NCI-H2081 treated with DMSO at 0.1 percent for 48 hours (cell line): ENCODE data around the gene STX18.

ENCODE experiments used
- DNase-seq: peaks from one replicate; lab custom pipeline; 2025; lab: John Stamatoyannopoulos, UW

The STX18 gene

GRCh38 chr4:4398430-4398829 lies 143.4 kb downstream of the STX18 start:
- no peak for DNase-seq

DNA sequence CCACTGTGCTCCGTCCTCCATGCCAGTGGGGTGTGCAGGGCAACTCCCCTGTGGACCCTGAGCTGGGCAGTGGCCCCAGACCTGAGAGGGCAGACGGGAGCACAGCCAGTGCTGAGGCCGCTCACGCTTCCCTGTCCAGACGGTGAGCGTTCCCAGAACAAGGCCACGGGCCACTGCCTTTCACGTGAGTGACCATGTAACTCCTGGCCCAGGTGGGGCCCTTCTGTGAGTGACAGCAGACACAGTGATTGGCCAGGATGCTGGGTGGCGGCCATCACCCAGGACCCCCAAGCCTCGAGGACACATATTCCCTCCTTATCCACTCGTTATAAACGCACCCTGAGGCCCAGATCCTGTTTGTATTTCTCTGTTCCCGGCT lies 144.4 kb downstream of the STX18 start:
- no peak for DNase-seq

- DNase-seq, result no peak
Measured at GRCh38 chr4:4396628-4397440, 145.0 kb downstream of the STX18 start.

DNA sequence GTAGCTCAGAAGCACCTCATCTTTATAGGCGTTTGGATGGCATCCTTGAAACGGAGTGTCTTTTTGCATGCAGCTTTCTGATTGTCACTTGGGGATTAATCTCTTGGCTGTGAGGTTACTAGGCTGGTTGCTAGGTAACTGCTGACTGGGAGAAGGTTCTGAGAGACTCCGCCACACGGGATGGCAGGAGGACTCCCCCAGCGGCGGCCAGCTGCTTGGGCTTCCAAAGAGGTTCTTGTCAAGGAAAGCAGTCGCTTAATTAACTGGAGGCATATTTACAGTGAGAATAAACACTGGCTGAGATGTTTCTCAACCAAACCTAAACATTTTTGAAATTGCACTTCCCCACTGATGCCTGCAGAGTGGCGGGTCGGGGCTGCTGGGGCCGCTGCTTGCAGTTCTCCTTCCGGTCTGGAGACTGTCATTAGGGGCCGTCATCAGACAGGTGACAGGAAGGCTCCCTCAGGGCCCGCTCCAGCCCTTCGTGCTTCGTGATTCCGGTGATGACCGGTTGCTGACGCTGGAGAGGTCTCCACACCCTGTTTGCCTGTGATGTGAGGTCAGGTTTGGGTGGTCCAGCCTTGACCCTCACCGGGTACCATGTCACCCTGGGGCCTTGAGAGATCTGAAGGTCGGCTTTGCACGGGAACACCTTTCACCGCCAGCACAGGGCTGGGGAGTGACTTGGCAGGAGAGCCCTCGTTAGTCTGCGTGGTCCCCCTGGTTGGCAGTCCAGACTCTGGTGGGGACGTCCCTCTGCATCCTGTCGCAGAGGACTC lies 145.8 kb downstream of the STX18 start:
- no peak for DNase-seq

GRCh38 chr4:4395371-4395770 lies 146.5 kb downstream of the STX18 start:
- no peak for DNase-seq

GRCh38 chr4:4394644-4395043 lies 147.2 kb downstream of the STX18 start:
- DNase-seq, result no peak

GRCh38 chr4:4392501-4393183 lies 149.2 kb downstream of the STX18 start:
- DNase-seq, result no peak

GRCh38 chr4:4391866-4392265 lies 150.0 kb downstream of the STX18 start:
- no peak for DNase-seq

- no peak for DNase-seq
Measured at GRCh38 chr4:4390515-4391240, 151.2 kb downstream of the STX18 start.

GRCh38 chr4:4390046-4390445 lies 151.8 kb downstream of the STX18 start:
- DNase-seq, result no peak

- DNase-seq, result no peak
Measured at GRCh38 chr4:4388836-4389575, 152.8 kb downstream of the STX18 start.

- DNase-seq, result no peak
Measured at GRCh38 chr4:4388311-4388790, 153.5 kb downstream of the STX18 start.

DNA sequence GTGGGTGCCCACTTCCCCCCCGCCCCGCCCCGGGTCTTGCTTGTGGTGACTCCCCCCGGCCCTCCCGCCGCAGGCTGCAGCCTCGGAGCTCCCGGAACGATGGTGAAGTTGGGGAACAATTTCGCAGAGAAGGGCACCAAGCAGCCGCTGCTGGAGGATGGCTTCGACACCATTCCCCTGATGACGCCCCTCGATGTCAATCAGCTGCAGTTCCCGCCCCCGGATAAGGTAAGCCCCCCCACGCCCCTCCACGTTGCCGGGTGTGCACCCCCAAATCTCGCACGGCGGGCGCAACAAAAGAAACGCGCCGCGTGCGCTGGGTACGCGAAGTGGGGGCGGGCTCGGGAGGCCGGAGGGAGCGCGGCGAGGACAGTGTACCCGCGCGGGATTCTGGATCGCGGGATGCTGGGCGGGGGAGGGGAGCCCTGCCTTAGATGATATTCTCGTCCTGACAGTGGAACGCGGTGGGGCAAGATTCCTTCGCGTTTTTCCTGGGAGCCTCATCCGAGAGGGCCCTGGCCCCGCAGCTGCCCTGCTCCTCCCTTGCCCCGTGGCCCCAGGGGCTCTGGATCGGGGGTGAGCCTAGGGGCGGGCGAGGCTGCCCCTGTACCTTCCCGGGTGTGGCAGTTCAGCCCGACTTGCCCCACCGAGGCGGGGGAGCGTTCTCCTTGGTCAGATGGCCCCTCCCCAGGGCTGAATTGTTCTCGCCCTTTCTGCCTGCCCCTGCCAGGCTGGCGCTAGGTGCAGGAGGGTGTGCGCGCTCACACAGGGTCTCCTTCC lies 154.1 kb downstream of the STX18 start:
- DNase-seq, result no peak

- DNase-seq, result no peak
Measured at GRCh38 chr4:4386736-4387392, 155.0 kb downstream of the STX18 start, which contains the start of gene NSG1. Gene NSG1 (plus strand): TSS chr4:4387102. CDS start chr4:4387630, 528 bp downstream.

DNA sequence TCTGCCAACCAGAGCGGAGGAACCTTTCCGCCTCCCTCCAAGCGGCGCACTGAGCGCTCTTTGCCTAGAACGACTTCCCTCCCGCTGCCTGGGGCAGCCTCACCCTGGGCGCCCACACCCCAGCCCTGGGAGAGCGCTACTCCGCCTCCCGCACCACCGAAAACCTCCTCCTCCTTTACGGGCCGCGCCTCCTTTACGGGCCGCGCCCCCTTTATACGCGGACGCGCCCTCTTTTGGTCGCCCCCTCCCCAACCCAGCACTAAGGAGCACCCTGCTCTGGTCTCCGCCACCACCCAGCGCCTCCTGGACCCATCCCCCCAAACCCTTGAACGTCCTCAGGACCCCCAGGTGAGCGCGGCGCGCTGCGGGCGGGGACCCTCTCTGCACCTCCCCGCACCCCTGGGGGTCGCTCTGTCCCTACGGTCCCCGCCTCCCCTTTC lies 155.5 kb downstream of the STX18 start:
- DNase-seq, result no peak

- no peak for DNase-seq
Measured at GRCh38 chr4:4385729-4386295, 156.0 kb downstream of the STX18 start.

- no peak for DNase-seq
Measured at GRCh38 chr4:4384837-4385236, 157.0 kb downstream of the STX18 start.

DNA sequence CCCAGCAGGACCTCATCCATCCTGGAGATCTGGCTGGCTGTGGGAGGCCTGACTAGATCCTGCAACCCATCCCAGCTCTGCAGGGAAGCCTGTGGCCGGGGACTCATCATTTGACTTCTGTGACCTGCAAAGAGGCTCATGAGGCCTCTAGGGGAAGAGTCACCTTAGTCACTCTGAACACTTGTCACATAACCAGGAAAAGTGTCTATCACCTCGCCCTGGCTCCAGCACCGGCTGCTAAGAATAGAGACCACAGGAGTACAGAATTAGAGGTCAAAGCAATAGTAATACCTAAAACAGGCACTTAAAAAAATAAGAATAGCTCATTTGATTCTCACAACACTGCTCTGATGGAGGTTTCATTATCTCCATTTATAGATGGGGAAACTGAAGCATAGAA lies 158.8 kb downstream of the STX18 start:
- no peak for DNase-seq

- DNase-seq, result no peak
Measured at GRCh38 chr4:4379540-4380087, 162.2 kb downstream of the STX18 start.
